ENCODE measurements around the gene DIAPH3.

Gene DIAPH3

DNA sequence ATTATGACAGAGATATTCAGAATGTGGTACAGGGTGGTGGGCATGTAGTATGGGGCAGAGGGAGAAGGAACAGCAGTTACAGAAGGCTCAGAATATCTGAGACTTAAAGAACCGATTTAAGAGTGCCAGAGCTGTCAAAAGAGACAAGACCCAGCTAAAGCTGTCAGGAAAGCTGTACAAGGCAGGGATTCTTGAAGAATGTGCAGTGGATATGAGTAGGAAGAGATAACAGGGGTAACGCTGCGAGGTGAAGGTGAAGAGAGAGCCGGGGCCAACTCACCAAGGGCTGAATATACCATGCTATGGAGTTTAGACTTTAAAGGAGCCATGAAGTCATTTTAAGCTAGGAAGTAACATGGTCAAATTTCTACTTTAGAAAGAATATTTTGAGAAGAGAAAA is 381.0 kb downstream of the DIAPH3 start:
- DNase-seq (ENCODE audit: low read depth, low spot score) = no peak

- no peak for DNase-seq (ENCODE audit: low read depth, low spot score)
These were observed 383.7 kb downstream of the DIAPH3 start for GRCh38 chr13:59780058-59780457.

GRCh38 chr13:59776924-59777690 is 386.6 kb downstream of the DIAPH3 start:
- peak; percentile 10 for DNase-seq (ENCODE audit: low read depth, low spot score)

- peak; percentile 18 for DNase-seq (ENCODE audit: low read depth, low spot score)
These were observed 389.2 kb downstream of the DIAPH3 start for GRCh38 chr13:59774491-59774971.

DNA sequence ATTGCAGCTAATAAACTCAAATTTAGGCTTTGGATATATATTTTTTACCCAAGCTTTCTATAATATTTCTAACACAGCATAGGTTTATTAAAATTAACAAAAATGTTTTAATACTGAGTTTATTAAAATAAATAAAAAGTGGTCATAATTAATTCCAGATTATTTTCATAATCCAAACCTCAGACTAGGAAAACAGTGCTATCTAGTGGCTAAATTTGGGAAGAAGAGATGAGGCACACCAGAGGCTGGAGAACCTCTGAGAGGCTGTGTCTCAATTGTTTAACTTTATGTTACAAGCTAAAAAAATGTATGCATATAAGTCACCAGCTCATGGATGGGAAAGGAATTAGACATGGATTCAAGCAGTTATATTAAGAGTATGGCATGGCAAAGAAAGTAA is 392.5 kb downstream of the DIAPH3 start:
- no peak for DNase-seq (ENCODE audit: low read depth, low spot score)

- no peak for DNase-seq (ENCODE audit: low read depth, low spot score)
These were observed 393.3 kb downstream of the DIAPH3 start for GRCh38 chr13:59770451-59770850.

DNA sequence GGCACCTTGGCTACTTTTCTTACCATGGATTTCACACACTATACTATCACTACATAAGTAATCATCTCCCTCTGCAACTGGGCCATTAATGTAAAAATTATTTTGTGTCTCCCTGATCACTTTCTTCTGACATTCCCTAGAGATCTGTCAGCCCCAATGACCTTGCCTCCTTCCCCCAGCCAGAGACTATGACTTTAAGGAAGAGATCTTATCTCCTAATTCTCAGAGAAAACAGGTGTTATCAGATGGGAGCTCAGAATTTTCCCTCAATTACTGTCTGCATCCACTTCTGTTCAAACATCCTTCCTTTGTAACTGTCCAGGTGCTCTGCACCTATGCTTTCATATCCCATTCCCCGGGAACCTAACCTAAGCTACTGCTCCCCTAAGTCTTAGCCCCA is 397.5 kb downstream of the DIAPH3 start:
- DNase-seq (ENCODE audit: low read depth, low spot score) = no peak

DNA sequence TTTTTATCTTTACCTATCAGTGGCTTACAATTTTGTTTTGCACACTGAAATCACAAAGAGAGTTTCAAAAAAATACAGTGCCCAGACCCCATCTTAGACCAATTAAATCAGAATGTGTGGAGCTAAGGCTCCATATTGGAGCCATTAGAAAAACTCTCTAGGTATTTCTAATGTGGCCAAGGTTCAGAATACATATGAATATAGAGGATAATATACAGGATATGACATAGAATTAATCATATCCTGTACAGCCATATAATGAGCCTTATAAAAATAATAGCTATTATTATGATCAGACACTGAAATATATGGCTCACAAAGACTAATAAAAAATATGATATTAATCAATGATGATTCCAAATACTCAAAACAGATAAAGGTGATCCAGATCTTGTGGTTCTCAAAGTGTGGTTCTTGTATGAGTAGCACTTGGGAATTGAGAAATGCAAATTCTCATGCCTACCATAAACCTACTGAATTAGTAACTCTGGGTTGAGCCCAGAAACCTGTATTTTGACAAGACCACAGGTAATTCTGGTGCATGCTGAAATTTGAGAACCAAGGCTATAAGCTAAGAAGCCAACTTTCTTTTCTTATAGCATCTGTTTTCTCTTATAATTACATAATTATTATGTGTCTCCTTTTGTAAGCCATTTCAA is 408.0 kb downstream of the DIAPH3 start:
- DNase-seq (ENCODE audit: low read depth, low spot score) = no peak

DNA sequence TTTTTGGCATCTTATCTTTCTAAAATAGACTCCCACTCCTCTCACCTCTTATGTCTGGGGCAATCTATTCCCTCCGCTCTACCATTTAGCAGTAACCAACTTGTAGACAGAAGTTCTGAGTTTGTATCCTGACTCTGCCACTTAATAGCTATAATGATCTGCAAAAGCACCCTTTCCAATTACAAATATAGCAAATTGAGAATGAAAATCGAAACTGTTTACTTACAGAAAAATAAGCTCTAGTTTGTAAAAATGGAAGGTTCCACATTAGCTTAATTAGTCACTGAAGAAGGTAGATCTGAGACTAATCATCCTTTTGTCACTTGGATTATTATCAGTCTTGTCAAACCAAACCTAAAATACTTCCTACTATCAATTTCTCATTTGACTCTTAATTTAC is 409.3 kb downstream of the DIAPH3 start:
- no peak for DNase-seq (ENCODE audit: low read depth, low spot score)

DNA sequence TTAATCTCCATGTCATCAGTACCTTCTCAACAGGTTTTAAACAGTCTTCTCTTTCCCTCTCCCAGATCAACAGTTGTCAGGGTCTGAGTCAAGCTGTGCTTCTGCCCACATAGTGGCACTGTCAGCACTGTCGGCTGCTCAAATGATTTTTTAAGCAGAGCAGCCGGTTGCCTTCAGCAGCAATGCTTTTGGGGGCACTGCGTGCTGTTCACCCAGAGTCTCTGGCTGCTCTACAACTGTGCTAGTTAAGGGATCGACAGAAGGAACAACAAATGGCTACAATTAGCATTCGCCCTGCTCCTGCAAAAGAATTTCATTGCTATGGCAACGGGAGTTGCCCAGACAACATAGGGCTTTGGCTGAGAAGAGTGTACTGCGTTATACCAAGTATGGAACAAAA is 412.9 kb downstream of the DIAPH3 start:
- DNase-seq (ENCODE audit: low read depth, low spot score) = peak; percentile 20

DNA sequence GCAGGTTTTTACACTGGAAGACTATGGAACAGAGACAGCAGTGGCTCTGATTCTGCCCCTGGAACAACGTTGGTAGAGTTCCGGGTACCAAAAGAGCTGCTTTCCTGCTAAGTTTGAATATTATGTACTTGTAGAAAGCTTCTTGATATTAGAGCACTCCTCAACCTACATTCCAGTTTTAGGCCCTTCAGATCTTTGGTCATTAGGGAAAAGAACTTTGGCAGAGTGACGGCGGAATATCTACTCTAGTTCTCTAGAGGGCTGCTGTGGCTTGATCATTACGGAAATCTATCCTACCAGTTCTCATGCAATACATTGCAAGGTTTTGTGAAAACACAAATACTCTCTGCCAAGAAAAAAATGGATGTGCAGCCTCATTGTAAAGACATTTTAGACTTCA is 415.7 kb downstream of the DIAPH3 start:
- no peak for DNase-seq (ENCODE audit: low read depth, low spot score)

DNA sequence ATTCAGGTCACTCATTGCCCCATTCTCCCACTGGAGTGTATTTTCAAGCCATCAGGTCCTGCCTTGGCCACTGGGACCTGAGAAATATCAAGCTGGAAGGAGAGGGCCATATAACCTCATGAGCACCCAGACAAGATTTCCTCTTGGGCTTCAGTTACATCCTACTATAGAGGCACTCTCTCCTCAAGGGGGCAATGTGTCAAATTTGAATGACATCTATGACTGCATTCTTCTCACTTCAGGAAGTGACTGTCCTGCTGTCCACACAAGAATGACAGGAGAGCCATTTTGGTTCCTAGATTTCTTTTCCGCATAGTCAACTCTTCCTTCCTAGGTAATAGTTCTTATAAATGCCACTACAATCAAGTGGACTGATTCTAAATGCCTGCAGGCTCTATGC is 416.2 kb downstream of the DIAPH3 start:
- no peak for DNase-seq (ENCODE audit: low read depth, low spot score)

DNA sequence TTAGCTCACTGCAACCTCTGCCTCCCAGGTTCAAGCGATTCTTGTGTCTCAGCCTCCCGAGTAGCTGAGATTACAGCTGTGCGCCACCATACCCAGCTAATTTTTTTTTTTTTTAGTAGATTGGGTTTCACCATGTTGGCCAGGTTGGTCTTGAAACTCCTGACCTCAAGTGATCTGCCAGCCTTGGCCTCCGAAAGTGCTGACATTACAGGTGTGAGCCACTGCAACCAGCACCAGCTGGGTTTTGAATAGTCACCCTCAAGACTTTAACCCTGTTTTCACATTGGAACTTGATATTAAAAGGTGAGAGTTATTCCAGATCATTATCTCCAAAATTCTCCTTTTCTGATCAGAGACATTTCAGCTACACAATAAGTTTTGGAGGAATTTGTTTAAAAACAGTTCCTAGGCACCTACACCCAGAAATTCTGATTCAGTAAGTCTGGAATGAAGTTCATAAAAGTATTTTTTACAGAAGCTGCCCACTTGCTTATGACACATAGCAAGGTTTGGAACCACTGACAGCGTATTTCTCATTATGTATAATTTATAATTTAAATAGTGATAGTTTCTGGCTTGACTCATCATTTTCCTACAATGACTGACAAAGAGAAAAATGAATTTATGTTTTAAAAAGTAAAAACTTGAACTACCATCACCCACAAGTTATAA is 417.3 kb downstream of the DIAPH3 start:
- no peak for DNase-seq (ENCODE audit: low read depth, low spot score)

- no peak for DNase-seq (ENCODE audit: low read depth, low spot score)
These were observed 418.3 kb downstream of the DIAPH3 start for GRCh38 chr13:59745392-59745788.

DNA sequence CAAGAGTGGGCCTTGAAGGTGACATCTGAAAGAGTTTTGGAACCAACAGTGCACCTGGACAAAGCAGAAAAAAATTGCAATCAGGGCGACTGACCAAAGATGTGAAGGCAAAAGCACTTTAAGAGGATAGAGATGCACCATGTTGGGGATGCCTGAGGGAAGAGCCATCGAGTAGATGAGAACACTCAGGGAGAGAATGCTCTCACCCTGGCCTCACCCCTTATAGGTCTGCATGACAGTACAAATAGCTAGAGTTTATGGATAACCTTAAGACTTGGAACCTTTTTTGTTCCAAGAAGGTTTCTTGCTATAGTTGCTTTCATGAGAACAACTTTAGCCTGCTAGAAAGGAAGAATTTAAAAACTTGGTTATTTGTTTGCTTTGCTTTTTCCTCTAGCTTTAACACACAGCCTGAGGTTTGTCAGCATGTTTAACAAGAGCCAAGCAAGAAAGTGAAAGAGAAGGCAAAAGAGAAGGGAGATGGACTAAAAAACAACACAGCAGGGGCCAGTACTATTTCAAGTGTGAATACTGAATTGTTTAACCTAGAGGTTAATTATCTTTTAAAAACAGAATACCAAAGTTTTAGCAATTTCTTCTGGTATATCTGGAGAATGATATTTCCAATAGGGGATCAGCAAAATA is 418.9 kb downstream of the DIAPH3 start:
- DNase-seq (ENCODE audit: low read depth, low spot score) = no peak

DNA sequence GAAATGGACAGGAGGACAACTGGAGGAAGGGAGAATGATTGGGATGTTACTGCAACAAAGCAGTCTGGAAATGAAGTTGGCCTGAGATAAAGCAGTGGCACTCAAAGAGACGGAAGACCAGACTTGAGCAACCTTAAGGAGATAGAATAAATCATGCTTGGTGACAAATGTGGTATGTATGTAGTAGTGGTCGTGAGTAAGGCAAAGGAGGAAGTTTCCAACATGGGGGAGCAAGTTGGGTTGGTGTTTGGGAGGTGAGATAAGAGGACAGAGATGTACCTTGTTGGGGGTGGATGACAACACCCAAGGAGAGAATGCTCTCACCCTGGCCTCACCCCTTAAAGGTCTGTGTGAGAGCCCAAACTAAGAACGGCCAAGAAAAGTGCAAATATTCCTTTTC is 420.5 kb downstream of the DIAPH3 start:
- no peak for DNase-seq (ENCODE audit: low read depth, low spot score)

GRCh38 chr13:59742467-59742866 is 421.3 kb downstream of the DIAPH3 start:
- no peak for DNase-seq (ENCODE audit: low read depth, low spot score)

- no peak for DNase-seq (ENCODE audit: low read depth, low spot score)
These were observed 424.8 kb downstream of the DIAPH3 start for GRCh38 chr13:59738921-59739320.

- DNase-seq (ENCODE audit: low read depth, low spot score) = no peak
These were observed 429.3 kb downstream of the DIAPH3 start for GRCh38 chr13:59734393-59734792.

- no peak for DNase-seq (ENCODE audit: low read depth, low spot score)
These were observed 430.0 kb downstream of the DIAPH3 start for GRCh38 chr13:59733744-59734143.

- no peak for DNase-seq (ENCODE audit: low read depth, low spot score)
These were observed 433.7 kb downstream of the DIAPH3 start for GRCh38 chr13:59730026-59730425.

- no peak for DNase-seq (ENCODE audit: low read depth, low spot score)
These were observed 434.7 kb downstream of the DIAPH3 start for GRCh38 chr13:59728896-59729545.

All from smooth muscle cell of the brain vasculature (primary cell).